Aorta (tissue), 5 donors: ENCODE data around the gene PRDM7. TPM values are rescaled to one million over a fixed set of nuclear protein-coding genes. Genes with fewer than 3 reads are reported as not detected.
A peak's percentile ranks its signal among the peaks of the same experiment; 100 is the strongest.
"Not testable (repeated sequence)": the region's sequence is repeated elsewhere in the genome, so short reads cannot be mapped to it uniquely, and the experiment has no call there.

ENCODE experiments used
- ATAC-seq: fragments of 200-7000 bp; cut with Tn5 transposase; one replicate; pipeline ENCODE4 v1.9.1; 2022; ENCODE audit warnings: moderate library complexity; ENCODE audit not compliant: low FRiP score
- DNase-seq, 2 donors: peaks; one replicate each; pipeline ENCODE4 v3.0.0-alpha.2; 2020
- H3K27ac ChIP-seq, 2 donors: one replicate each; pipeline ENCODE4 v1.5.1; 2013; ENCODE audit warnings: low read length in 2 of 2, mild to moderate bottlenecking in 2 of 2, moderate library complexity in 2 of 2, control low read depth in 1 of 2, inconsistent platforms in 1 of 2, low read depth in 1 of 2
- H3K27me3 ChIP-seq, 2 donors: one replicate each; pipeline ENCODE4 v1.6.1; 2013; ENCODE audit warnings: control low read depth in 1 of 2, low read length in 1 of 2, mild to moderate bottlenecking in 1 of 2, moderate library complexity in 1 of 2; ENCODE audit not compliant: insufficient read depth in 2 of 2, control insufficient read depth in 1 of 2
- H3K36me3 ChIP-seq, 2 donors: one replicate each; pipeline ENCODE4 v1.6.1; 2013; ENCODE audit warnings: control low read depth in 1 of 2, low read length in 1 of 2, mild to moderate bottlenecking in 1 of 2; ENCODE audit not compliant: insufficient read depth in 2 of 2, control insufficient read depth in 1 of 2
- H3K4me1 ChIP-seq, 2 donors: one replicate each; pipeline ENCODE4 v1.6.1; 2013; ENCODE audit warnings: low read length in 2 of 2, control low read depth in 1 of 2, mild to moderate bottlenecking in 1 of 2, moderate library complexity in 1 of 2; ENCODE audit not compliant: insufficient read depth in 2 of 2, control insufficient read depth in 1 of 2
- H3K4me3 ChIP-seq, 2 donors: one replicate each; pipeline ENCODE4 v1.5.1; 2013; ENCODE audit warnings: low read length in 2 of 2, control low read depth in 1 of 2, mild to moderate bottlenecking in 1 of 2
- H3K9me3 ChIP-seq: one replicate; pipeline ENCODE4 v1.6.1; 2013; ENCODE audit warnings: mild to moderate bottlenecking, low read length; ENCODE audit not compliant: control insufficient read depth
- WGBS, 2 donors: extraction: QIAGEN DNeasy Blood & Tissue Kit; methylation state at CpG; one replicate each; pipeline ENCODE4 v1.1.7; 2013; 5-methylcytosine and 5-hydroxymethylcytosine counted together
- intact Hi-C, 2 donors: fragments of 100-400 bp; cut with DNase I; formaldehyde crosslinking; loops; one replicate each; pipeline versions ENCODE4 v1.14.2 to v1.15.0; 2022
- polyA plus RNA-seq, 2 donors: library from polyadenylated mRNA; stranded (reverse); fragments of 200-250 nt; gene quantifications; one replicate each; pipeline ENCODE4 v1.2.3, GENCODE V29; 2013
- total RNA-seq, 2 donors: library from RNA; stranded (reverse); fragmentation: NEBNext Ultra II Directional; extraction: Animal tissue kit (Norgen Biotek cat#: 25700); gene quantifications; one replicate each; pipeline ENCODE4 v1.2.1, GENCODE V29; 2021
- donor health status: healthy with polysubstance abuse.
- donor health status: Bipolar disorder and iron deficiency.
- donor health status: DM: no; HTN: no; CAD: no.
- donor health status: DM: no; HTN: no; CAD: no.
- donor health status: DM: yes; HTN: yes; CAD: no.

The PRDM7 gene
- total and polyA plus RNA-seq, 4 donors = not detected

DNA sequence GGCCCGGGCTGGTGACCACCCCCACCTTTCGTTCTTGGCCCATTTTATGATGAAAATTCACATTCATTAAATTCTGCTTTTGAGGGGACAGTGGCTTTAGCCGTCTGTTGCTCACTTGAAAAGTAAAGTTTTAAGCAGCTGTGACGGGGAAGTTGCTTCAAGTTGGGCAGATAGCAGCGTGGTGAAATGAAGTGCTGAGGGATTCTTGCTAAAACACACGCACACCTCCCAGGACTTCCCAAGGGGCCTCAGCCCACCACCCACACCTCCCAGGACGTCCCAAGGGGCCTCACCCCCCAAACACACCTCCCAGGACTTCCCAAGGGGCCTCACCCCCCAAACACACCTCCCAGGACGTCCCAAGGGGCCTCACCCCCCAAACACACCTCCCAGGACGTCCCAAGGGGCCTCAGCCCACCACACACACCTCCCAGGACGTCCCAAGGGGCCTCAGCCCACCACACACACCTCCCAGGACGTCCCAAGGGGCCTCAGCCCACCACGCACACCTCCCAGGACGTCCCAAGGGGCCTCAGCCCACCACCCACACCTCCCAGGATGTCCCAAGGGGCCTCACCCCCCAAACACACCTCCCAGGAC is 69.4 kb downstream of the PRDM7 start:
- DNase-seq, H3K4me3 ChIP-seq, H3K4me1 ChIP-seq, H3K36me3 ChIP-seq, intact Hi-C loops, H3K27me3 ChIP-seq, H3K27ac ChIP-seq, ATAC-seq, H3K9me3 ChIP-seq: not testable (repeated sequence)
- 80 to 81% methylated on average over 12 to 13 of the region's 13 CpGs for WGBS, 2 donors

DNA sequence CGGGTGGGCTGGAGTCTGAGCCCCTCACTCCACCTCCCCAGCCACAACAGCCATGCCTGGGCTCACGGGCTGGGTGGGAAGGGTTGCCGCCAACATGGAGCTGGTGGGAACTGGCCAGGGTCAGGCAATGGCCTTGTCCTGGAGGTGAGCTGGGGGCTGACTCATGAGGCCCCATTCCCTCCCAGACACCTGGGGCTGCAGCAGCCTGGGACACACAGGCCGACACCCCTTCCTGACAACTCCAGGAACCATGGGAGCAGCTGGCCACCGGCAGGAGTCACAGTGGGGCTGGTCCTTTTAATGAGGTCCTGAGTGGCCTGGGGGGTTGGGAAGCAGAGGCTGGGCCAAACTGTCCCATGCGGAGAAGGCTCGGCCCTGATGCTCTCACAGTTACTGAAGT is 70.1 kb downstream of the PRDM7 start:
- DNase-seq (no peak), ATAC-seq (peak; percentile 33)
- Histone ChIP-seq H3K4me1 (no peaks in the 10 kb centered on the region), H3K36me3 (no peaks in the 10 kb centered on the region), H3K9me3 (no peaks in the 10 kb centered on the region), H3K4me3 (no peak overlapping the region), H3K27me3 (no peaks in the 10 kb centered on the region), H3K27ac (no peak overlapping the region)
- intact Hi-C loops = no loop called here
- 84 to 87% methylated on average over 7 of the region's 7 CpGs for WGBS, 2 donors

Other genes starting within 250 kb of the PRDM7 start
- gene SPIRE2, start 248.9 kb downstream of the PRDM7 start, total RNA-seq = 1 to 10 TPM in 1 of 2 donors, under 1 TPM in 1; 0.62 to 2.2 TPM
- gene SPIRE2, start 248.9 kb downstream of the PRDM7 start, polyA plus RNA-seq = 1 to 10 TPM; 1.4 to 2.3 TPM
- gene TCF25, start 203.7 kb downstream of the PRDM7 start, total RNA-seq = 100 to 1,000 TPM; 207 to 224 TPM
- 100 to 1,000 TPM in 1 of 2 donors, 10 to 100 TPM in 1; 47.6 to 273 TPM for gene TCF25, start 203.7 kb downstream of the PRDM7 start, polyA plus RNA-seq
- gene MC1R, start 158.5 kb downstream of the PRDM7 start, total RNA-seq = 10 to 100 TPM in 1 of 2 donors, 1 to 10 TPM in 1; 4.8 to 10.2 TPM
- 10 to 100 TPM in 1 of 2 donors, 1 to 10 TPM in 1; 1.5 to 12.1 TPM for gene MC1R, start 158.5 kb downstream of the PRDM7 start, polyA plus RNA-seq
- 10 to 100 TPM in 1 of 2 donors, 1 to 10 TPM in 1; 5.6 to 12.5 TPM for gene TUBB3, start 154.0 kb downstream of the PRDM7 start, total RNA-seq
- gene TUBB3, start 154.0 kb downstream of the PRDM7 start, polyA plus RNA-seq = 1 to 10 TPM in 1 of 2 donors, under 1 TPM in 1; 0.38 to 2.4 TPM
- 10 to 100 TPM; 55.0 to 69.3 TPM for gene DEF8, start 128.6 kb downstream of the PRDM7 start, total RNA-seq
- gene DEF8, start 128.6 kb downstream of the PRDM7 start, polyA plus RNA-seq = 10 to 100 TPM; 53.6 to 78.0 TPM
- 1 to 10 TPM; 1.1 to 3.5 TPM for gene DBNDD1, start 57.9 kb downstream of the PRDM7 start, total RNA-seq
- 1 to 10 TPM; 3.0 to 3.2 TPM for gene DBNDD1, start 57.9 kb downstream of the PRDM7 start, polyA plus RNA-seq